Measurements from ENCODE around the gene FAM81B. TPM values are rescaled to one million over a fixed set of nuclear protein-coding genes. Genes with fewer than 3 reads are reported as not detected.

The FAM81B gene
- total and polyA plus RNA-seq, 4 donors, result not detected

- Histone ChIP-seq H3K9me3 (ENCODE audit: control insufficient read depth in 4 of 4, low read length in 3 of 4) (no peaks in the 10 kb centered on the region), H3K36me3 (ENCODE audit: control insufficient read depth in 4 of 4, insufficient read depth in 3 of 4, low read depth in 1 of 4, low read length in 3 of 4) (peaks cover 5 to 21% (median 13%) of the 10 kb centered on the region in 4 donors), H3K27ac (ENCODE audit: low read depth in 1 of 2, low read length in 2 of 2) (no peak overlapping the region), H3K9ac (ENCODE audit: low read depth in 1 of 2, low read length in 2 of 2) (no peak overlapping the region), H3K4me3 (ENCODE audit: low read depth in 1 of 3, low read length in 3 of 3) (no peak overlapping the region), H3K4me1 (ENCODE audit: control insufficient read depth in 4 of 4, insufficient read depth in 4 of 4, low read length in 3 of 4) (no peaks in the 10 kb centered on the region), H3K27me3 (ENCODE audit: control insufficient read depth in 4 of 4, insufficient read depth in 4 of 4, low read length in 3 of 4) (no peaks in the 10 kb centered on the region)
- TF ChIP-seq FOXA2 (IDR thresholded peaks at IDR 0.05) (no peak), ATF3 (IDR thresholded peaks at IDR 0.05) (no peak), YY1 (IDR thresholded peaks at IDR 0.05) (no peak), RXRA (IDR thresholded peaks at IDR 0.05) (no peak), GABPA (IDR thresholded peaks at IDR 0.05 in 1 of 2, conservative IDR thresholded peaks at IDR 0.05 in 1 of 2) (no peak), SP1 (IDR thresholded peaks at IDR 0.05) (no peak), CTCF (IDR thresholded peaks at IDR 0.05; ENCODE audit: low read depth, low read length, missing input control) (no peak), REST (IDR thresholded peaks at IDR 0.05) (no peak), ZBTB33 (IDR thresholded peaks at IDR 0.05) (no peak), EGR1 (IDR thresholded peaks at IDR 0.05; ENCODE audit: low read depth in 2 of 2) (no peak), HNF4G (IDR thresholded peaks at IDR 0.05) (no peak), TAF1 (conservative IDR thresholded peaks at IDR 0.05) (no peak), NR2F2 (IDR thresholded peaks at IDR 0.05) (no peak)
- no peak for DNase-seq (ENCODE audit: low spot score)
- 100% methylated on average over 1 of the region's 1 CpG for WGBS
Measured at GRCh38 chr5:95471487-95471886, 80.3 kb downstream of the FAM81B start.

- DNase-seq (ENCODE audit: low spot score), result no peak
- no peak overlapping the region for H3K9ac ChIP-seq (ENCODE audit: low read depth in 1 of 2, low read length in 2 of 2)
- H3K36me3 ChIP-seq (ENCODE audit: control insufficient read depth in 4 of 4, insufficient read depth in 3 of 4, low read depth in 1 of 4, low read length in 3 of 4), result peaks cover 7 to 21% (median 13%) of the 10 kb centered on the region in 4 donors
- no peaks in the 10 kb centered on the region for H3K4me1 ChIP-seq (ENCODE audit: control insufficient read depth in 4 of 4, insufficient read depth in 4 of 4, low read length in 3 of 4)
- no peaks in the 10 kb centered on the region for H3K27me3 ChIP-seq (ENCODE audit: control insufficient read depth in 4 of 4, insufficient read depth in 4 of 4, low read length in 3 of 4)
- H3K27ac ChIP-seq (ENCODE audit: low read depth in 1 of 2, low read length in 2 of 2), result no peak overlapping the region
- H3K9me3 ChIP-seq (ENCODE audit: control insufficient read depth in 4 of 4, low read length in 3 of 4), result no peaks in the 10 kb centered on the region
- no peak overlapping the region for H3K4me3 ChIP-seq (ENCODE audit: low read depth in 1 of 3, low read length in 3 of 3)
- no peak for TF ChIP-seq REST (IDR thresholded peaks at IDR 0.05)
- TF ChIP-seq CTCF (IDR thresholded peaks at IDR 0.05; ENCODE audit: low read depth, low read length, missing input control), result no peak
- no peak for TF ChIP-seq TAF1 (conservative IDR thresholded peaks at IDR 0.05)
- TF ChIP-seq GABPA (IDR thresholded peaks at IDR 0.05 in 1 of 2, conservative IDR thresholded peaks at IDR 0.05 in 1 of 2), result no peak
- no peak for TF ChIP-seq ZBTB33 (IDR thresholded peaks at IDR 0.05)
- TF ChIP-seq SP1 (IDR thresholded peaks at IDR 0.05), result no peak
- no peak for TF ChIP-seq FOXA2 (IDR thresholded peaks at IDR 0.05)
- no peak for TF ChIP-seq RAD21 (IDR thresholded peaks at IDR 0.05)
- no peak for TF ChIP-seq HNF4G (IDR thresholded peaks at IDR 0.05)
- no peak for TF ChIP-seq EGR1 (IDR thresholded peaks at IDR 0.05; ENCODE audit: low read depth in 2 of 2)
- no peak for TF ChIP-seq NR2F2 (IDR thresholded peaks at IDR 0.05)
- no peak for TF ChIP-seq JUND (IDR thresholded peaks at IDR 0.05)
Measured at GRCh38 chr5:95471942-95472341, 80.8 kb downstream of the FAM81B start.
